Hematopoietic multipotent progenitor cell treated with erythropoietin and hydrocortisone succinate and interleukin-3 and kit ligand, for 8 days (in vitro differentiated cells): Measurements from ENCODE around the gene TCEAL1.
"Not testable (repeated sequence)": the region's sequence is repeated elsewhere in the genome, so short reads cannot be mapped to it uniquely, and the experiment has no call there.

ENCODE experiments used
- DNase-seq: peaks from one replicate; pipeline ENCODE4 v3.0.0-alpha.2; 2015

Gene TCEAL1

DNA sequence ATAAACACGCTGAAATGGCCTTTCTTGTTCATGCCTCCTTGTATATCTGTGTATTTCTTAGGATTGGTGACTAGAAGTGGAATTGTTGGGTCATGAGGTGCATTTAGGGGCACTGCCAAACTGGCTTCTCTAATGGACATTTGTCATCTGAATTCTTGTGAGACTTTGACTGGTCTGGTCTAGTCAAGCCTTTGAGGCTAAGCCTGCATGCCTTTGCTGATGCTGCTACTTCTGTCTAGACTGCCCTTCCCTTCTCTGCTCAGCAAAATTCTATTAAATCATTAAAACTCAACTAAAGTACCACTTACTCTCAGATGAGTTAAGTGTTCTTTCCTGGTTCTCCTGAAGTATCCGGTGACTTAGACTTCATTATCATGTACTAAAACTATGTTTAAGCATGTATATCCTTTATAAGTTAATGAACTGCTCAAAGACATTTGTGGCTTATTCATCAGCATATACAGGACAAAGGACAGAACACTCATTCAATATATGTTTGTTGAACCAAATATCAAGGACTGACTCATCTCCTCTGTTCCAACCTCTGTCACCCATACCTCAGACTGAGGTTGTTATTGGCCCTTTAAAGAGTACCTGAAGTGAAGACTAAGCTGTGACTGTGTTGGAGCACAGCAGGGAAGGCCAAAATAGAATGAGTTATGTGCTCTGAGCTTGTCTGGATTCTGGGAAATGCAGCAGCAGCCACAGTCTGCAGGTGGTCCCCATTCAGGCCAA is 9.0 kb downstream of the TCEAL1 start:
- no peak for DNase-seq

DNA sequence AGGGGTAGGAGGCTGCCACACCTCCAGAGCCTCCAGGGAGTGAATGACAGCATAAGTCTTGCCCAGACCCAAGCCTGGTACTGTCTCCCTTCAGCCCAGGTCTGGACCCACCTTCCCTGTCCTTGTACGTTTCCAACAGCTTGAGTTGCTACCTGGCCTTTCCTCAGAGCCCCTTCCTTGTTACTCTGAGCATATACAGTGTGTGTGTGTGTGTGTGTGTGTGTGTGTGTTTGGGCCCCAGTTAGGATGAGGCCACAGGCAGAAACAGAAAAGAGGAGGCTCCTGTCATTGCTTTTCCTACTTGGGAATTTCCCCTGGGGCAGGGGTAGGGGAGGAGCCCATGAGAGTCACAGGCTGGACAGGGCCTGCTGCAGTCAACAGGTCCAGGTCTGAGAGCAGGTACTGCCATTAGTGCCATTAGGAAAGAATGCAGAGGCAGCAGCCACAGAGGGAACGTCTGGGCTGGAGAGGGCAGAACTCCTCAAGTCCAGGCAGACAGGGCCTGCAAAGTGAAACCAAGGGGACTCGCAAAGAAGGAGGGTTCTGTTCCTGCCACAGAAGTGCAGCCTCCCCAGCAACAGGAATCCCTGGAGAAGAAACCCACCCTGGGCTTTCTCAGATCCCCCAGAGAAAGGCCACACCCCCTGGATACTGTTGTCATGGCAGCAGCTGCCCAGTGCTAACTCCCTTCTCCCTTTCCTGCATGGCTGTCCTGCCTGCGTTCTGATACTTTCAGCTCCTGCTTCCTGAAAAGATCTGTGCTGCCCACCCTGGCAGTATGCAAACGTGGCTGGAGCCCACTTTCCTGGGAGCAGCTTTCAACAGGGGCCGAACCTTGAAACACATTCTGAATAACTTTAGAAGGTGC is 9.9 kb downstream of the TCEAL1 start:
- not testable (repeated sequence) for DNase-seq

DNA sequence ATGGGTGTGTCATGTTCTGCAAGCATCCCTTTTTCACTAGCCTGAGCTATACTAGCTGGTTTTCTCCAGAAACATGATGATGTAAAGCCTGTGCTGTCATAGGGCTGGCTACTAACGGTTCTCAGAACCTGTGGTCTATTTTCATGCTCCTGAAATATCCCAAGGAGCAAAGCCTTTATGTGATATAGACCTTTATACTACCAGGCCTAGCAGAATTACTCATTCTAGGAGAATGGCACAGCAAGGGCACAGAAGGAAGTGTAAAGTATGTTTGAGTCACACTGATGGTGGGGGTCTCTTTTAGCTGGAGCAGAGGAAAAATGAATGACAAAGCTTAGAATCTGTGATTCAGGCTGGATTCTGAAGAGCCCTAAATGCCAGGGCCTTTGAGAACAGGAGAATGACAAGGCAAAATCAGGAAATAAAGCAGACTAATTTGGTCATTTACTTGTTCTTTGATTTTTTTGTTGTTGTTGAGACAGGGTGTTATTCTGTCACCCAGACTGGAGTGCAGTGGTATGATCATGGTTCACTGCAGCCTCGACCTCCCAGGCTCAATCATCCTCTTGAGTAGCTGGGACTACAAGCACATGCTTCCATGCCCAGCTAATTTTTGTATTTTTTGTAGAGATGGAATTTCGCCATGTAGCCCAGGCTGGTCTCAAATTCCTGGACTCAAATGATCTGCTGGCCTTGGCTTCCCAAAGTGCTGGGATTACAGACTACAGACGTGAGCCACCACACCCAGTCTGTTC is 11.8 kb downstream of the TCEAL1 start:
- DNase-seq, result no peak

DNA sequence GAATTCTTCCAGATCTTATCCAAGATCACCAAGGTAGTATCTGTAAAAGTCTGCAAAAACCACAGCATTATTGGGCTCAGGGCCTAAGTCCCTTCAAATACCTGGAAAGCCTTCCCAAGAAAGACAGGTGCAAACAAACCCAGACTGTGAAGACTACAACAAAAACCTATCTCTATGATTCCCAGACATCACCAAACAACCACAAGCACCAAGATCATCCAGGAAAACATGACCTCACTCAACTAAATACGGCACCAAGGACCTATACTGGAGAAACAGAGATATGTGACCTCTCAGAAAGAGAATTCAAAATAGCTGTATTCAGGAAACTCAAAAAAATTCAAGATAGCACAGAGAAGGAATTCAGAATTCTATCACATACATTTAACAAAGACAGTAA is 15.3 kb downstream of the TCEAL1 start:
- DNase-seq, result no peak

DNA sequence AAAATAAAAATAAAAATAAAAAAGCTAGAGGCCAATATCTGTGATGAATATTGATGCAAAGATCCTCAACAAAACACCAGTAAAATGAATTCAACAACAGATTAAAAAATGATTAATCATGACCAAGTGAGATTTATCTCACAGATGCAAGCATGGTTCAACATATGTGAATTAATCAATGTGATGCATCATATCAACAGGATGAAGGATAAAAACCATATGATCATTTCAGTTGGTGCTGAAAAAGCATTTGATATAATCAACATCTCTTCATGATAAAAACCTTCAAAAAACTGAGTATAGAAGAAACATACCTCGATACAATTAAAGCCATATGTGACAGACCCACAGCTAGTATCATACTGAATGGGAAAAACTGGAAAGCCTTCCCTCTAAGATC is 18.9 kb downstream of the TCEAL1 start:
- no peak for DNase-seq

DNA sequence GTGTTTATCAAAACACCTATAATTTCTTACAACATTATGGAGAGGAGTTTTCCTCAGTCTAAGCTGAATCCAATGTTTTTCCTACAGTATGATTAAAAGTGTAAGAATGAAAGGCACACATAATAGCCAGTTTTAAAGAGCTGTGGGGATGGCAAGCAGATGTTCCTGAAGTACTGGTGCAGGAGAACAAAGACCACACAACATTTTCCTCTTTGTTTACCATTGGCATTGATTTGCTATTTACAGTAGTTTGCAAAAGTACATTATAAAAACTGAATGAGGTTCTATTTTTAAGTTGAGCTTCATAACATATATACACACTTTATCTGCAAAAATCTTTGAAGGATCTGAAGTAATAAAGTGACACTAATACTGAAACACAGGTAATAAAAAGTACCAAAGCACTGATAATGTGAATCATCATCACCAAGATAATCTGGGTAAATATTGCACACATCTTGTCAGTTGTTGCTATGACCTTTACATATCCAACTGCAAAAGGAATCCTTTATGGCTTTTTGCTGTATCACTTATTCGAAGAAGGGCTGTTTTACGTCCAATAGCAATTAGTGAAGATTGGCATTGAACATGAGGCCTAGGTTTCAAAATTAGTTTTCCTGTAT is 22.5 kb downstream of the TCEAL1 start:
- DNase-seq, result no peak

DNA sequence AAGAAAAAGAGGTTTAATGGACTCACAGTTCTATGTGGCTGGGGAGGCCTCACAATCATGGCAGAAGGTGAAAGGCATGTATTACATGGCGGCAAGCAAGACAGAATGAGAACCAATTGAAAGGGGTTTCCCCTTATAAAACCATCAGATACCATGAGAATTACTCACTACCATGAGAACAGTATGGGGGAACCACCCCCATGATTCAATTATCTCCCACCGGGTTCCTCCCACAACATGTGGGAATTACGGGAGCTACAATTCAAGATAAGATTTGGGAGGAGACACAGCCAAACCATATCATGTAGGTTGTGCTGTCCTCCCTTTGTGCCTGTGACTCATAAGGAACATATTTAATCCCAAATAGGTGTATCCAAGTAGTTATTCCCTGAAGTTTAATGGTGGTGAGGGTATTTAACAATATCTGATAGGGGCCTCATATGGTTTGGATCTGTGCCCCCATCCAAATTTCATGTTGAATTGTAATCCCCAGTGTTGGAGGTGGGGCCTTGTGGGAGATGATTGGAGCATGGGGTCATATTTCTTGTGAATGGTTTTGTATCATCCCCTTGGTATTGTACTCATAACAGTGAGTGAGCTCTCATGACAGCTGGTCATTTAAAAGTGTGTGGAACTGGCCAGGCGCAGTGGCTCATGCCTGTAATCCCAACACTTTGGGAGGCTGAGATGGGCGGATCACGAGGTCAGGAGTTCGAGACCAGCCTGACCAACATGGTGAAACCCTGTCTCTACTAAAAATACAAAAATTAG is 26.6 kb downstream of the TCEAL1 start:
- DNase-seq, result not testable (repeated sequence)

DNA sequence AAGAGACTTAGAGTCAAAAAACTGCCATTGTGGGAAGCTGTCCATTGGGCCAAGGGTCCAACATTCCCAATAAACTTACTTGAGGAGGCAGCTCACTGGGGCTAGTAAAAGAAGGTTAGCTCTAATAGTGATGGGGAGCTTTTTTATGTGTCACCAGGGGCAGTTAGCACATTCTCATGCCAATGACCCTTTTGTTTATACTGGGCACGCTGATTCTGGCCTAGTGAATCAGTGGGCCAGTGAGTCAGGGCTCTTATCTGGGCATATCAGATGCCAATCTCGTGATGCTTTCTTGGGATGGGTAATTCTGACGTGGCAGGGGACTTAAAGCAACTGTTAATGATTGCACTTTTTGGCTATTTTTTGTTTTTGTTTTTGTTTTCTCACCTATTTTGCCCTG is 27.8 kb downstream of the TCEAL1 start:
- no peak for DNase-seq

DNA sequence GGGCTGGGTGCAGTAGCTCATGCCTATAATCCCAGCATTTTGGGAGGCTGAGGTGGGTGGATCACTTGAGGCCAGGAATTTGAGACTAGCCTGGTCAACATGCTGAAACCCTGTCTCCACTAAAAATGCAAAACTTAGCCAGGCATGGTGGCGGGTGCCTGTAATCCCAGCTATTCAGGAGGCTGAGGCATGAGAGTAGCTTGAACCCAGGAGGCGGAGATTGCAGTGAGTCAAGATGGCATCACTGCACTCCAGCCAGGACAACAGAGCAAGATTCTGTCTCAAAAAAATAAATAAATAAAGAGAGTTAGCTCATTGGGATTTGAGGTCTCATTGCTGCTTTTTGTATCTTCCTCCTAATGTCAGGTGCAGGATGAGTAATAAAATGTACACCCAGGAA is 28.3 kb downstream of the TCEAL1 start:
- DNase-seq, result not testable (repeated sequence)

DNA sequence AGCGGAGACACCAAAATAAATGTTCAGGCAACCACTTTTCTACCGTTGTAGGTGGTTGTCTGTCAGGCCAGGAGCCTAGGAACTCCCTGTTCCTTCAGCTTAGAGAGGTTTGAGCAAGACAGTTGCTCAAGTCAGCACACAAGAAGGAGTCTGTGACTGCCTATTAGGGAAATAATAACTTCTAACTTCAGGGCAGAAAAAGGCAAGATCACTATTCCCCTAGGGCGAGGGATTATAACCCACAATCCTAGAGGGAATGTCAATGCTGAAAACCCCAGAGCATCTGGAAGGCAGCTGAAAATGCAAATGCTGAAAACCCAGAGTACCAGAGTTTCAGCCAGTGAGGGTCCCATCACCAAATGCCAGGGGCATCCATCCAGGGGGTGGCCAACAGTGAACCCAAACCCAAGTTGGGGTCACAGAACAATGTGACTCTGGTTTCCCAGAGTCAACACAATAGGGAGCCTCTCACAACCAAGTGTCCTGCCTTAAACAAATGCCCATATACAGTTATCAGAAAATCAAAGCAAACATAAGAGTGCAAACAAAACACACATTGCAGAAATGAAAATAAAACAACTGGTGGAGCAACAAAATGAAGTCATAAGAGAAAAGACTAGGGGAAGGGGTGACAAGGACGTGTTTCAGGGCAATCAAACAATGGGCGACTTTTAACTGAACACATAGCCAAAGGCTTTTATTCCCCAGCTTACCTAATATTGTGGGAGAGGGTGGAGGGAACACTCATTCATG is 30.1 kb downstream of the TCEAL1 start:
- DNase-seq, result no peak

DNA sequence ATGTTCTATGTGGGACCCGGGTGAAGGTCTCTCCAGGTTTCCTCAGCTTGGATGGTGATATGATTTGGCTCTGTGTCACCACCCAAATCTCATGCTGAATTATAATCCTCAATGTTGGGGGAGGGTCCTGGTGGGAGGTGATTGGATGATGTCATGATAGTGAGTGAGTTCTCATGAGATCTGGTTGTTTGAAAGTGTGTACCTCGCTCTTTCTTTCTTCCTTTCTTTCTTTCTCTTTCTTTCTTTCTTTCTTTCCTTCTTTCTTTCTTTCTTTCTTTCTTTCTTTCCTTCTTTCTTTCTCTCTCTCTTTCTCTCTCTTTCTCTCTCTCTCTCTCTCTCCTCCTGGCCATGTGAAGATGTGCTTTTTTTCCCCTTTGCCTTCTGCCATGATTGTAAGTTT is 30.7 kb downstream of the TCEAL1 start:
- not testable (repeated sequence) for DNase-seq

DNA sequence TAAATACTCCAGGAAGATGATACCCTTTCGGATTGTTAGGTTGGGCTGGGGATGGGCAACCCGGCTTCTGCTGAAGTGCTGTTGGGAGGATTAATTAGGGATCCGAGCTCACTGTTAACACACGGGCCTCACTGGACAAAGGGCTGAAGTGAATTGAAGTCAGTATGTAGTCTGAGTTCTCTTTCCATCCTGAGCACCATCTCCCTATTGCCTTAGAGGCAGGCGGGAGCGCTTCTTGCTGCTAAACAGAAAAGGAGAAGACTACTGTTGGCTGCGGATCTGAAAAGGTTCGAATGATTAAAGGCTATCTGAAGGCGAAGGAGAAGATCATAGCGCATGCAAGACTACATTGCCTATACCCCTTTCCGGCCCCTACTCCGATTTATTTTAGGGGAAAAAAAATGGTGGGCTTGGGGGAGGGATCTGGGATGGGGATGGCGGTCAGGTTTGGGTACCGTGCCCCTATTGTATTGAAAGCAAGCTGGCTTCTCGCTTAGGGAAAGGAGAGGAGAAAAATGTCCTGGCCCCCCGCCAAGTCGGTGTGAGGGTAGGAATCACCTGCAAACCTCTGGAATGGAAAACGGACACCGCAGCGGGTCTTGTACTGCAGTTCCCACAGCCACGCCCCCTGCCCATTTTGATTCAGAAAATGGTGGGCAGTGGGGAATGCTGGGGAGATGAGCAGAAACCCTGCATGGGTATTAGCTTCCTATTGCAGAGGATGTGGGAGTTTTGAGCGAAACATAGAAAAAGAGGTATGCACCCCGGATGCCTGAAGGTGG is 35.4 kb downstream of the TCEAL1 start:
- no peak for DNase-seq

DNA sequence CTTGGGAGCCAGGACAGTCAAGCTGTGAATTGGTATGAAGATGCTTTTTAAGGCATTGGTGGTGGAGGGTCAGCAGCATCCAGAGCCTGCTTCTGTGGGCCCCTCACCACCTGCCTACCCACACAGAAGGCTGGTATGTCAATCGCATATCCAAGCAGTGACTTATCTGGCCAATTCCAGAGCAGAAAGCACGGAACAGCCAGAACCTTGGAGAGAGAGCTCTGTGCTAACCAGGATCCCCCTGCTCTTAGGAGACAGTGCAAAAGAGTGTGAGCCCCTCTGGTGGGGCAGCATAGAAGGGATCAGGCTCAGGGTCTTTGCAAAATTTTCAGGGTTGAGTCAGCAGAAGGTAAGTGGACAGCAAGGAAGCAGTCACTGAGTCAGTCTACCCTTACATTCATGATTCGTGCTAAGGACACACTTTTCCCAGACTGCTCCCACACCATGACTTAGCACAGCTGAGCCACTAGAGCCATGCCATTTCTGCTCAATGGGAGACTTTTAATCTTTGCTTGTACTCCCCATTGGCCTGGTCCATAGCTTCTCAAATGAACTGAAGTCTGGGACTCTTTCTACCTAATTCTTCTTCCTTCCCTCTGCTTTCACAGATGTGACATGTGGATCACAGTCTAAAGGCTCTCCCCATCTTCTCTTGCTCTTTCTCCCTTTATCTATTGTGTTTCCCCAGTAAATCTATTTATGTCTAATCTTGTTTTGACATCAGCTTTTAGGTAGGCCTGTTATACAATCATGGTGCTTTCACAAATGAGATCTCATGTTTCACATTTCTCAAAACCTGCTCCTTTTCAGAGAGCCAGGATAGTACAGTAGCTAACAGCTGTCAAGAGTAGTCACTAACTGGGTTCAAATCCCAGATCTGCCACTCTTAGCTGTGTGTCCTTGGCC is 37.7 kb downstream of the TCEAL1 start:
- no peak for DNase-seq

DNA sequence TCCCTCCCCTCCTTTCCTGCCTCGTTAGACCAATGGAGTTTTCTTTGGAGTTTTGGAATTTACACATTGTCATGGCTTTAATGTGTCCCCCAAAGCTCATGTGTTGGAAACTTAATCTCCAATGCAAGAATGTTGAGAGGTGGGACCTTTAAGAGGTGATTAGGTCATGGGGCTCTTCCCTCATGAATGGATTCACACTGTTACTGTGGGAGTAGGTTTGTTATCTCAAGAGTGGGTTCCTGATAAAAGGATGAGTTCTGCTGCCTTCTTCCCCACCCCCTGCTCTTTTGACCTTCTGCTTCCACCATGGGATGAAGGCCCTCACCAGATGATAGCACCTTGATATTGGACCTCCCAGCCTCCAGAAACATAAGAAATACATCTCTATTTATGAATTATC is 41.0 kb downstream of the TCEAL1 start:
- DNase-seq, result no peak

DNA sequence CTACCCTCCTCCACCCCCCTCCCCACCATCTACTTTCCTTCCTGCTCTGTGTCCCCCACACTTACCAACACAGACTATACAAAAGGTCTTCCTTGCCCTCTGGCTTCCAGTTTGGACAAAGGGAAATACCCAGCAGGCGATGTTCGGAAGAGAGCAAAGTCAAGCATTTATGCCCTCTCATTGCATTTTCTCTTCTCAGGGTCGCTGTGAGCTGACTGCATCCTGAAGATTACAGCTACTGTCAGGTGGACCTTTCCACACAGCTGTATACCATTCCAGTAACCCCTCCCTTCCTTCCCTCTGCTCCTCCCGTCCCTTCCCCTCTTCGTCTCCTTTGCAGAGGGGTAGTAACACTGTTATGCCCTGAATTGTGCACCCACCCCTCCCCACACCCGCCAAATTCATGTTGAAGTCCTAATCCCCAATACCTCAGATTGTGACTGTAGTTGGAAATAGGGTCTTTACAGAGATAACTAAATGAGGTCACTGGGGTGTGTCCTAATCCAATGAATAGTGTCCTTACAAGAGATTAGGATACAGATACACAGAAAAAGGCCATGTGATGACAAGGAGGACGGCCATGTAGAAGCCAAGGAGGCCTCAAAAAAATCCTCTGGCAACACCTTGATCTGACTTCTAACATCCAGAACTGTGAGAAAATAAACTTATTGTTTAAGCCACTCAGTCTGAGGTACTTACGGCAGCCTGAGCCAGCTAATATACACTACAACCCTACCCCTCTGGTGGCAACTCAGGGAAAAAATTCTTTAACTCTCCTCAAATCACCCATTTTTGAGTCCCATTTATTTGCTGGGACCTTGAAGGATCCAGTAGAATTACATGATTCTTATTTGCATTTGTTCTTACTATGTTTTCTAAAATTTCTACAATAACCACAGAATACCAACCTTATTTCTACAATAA is 46.0 kb downstream of the TCEAL1 start:
- DNase-seq, result no peak

DNA sequence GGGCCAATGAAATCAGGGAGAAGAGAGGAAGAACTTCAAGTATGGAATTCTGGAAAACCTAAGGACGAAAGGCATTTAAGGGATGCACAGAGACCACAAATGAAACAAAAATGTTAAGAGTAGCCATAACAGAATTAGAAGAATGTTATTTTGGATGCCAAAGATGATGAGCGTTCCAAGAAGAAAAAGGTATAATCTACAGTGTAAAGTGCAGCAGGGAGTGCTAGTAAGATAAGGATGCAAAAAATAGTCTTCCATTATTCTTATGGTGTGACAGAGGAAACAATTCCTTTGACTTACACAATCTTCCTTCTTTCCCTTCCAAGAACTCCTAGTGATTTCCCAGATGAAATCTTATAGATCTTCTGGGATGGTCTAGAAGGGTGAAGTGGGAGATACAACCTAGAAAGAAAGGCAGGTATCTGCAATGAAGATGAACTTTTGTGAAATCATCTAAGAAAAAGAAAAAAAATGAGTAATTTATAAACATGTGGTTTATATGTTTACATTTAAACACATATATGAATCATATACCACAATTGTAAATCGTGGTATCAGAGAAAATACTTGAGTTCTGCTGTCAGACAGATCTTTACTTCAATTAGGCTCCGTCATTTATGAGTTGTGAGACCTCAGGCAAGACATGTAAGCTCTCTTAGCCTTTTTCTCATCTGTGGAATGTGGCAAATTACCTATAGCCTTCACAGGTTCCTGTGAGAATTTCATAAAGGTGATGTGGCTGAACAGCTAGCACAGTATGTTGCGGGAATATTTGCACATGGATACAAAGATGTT is 49.6 kb downstream of the TCEAL1 start:
- DNase-seq, result no peak
